ENCODE measurements around the gene NIPA2.

NIPA2 gene

GRCh38 chr15:22868495-22868894, 30.0 kb downstream of the NIPA2 start:
- Histone ChIP-seq H3K4me3 (ENCODE audit: low read length) (no peak overlapping the region), H2AFZ (ENCODE audit: low read length) (no peak overlapping the region), H3K9me3 (replicated peaks; ENCODE audit: insufficient read depth, low read length) (no peaks in the 10 kb centered on the region), H3K4me2 (ENCODE audit: low read depth, low read length) (no peak overlapping the region), H3K27ac (ENCODE audit: low read length) (no peak overlapping the region), H3K79me2 (ENCODE audit: low read length) (peaks cover 18% of the 10 kb centered on the region), H3K9ac (ENCODE audit: low read length) (no peak overlapping the region), H3K9me2 (replicated peaks; ENCODE audit: insufficient read depth, low read length) (no peaks in the 10 kb centered on the region), H3K27me3 (replicated peaks; ENCODE audit: insufficient read depth, low read length) (no peaks in the 10 kb centered on the region), H3K4me1 (ENCODE audit: low read length) (no peaks in the 10 kb centered on the region), H3K36me3 (replicated peaks; ENCODE audit: insufficient read depth, low read length) (peaks cover 25% of the 10 kb centered on the region; the same call in 1 of the 2 replicates), H4K20me1 (ENCODE audit: insufficient read depth, low read length) (no peaks in the 10 kb centered on the region), H3F3A (ENCODE audit: insufficient read depth, low read length) (no peaks in the 10 kb centered on the region; the same call in 1 of the 2 replicates)
- DNase-seq = no peak
- TF ChIP-seq EZH2 (optimal IDR thresholded peaks at IDR 0.05; ENCODE audit: low read depth, low read length) (no peak), CTCF (IDR thresholded peaks at IDR 0.05; ENCODE audit: low read length) (no peak), EZH2phosphoT487 (IDR thresholded peaks at IDR 0.05; ENCODE audit: low read length) (no peak)

GRCh38 chr15:22868928-22869327, 30.5 kb downstream of the NIPA2 start:
- Histone ChIP-seq H2AFZ (ENCODE audit: low read length) (no peak overlapping the region), H3K4me1 (ENCODE audit: low read length) (no peaks in the 10 kb centered on the region), H3K9me2 (replicated peaks; ENCODE audit: insufficient read depth, low read length) (no peaks in the 10 kb centered on the region), H3K27ac (ENCODE audit: low read length) (no peak overlapping the region), H3F3A (ENCODE audit: insufficient read depth, low read length) (no peaks in the 10 kb centered on the region; the same call in 1 of the 2 replicates), H3K79me2 (ENCODE audit: low read length) (peaks cover 16% of the 10 kb centered on the region), H3K36me3 (replicated peaks; ENCODE audit: insufficient read depth, low read length) (peaks cover 23% of the 10 kb centered on the region; the same call in 1 of the 2 replicates), H3K27me3 (replicated peaks; ENCODE audit: insufficient read depth, low read length) (no peaks in the 10 kb centered on the region), H4K20me1 (ENCODE audit: insufficient read depth, low read length) (no peaks in the 10 kb centered on the region), H3K4me3 (ENCODE audit: low read length) (no peak overlapping the region), H3K9me3 (replicated peaks; ENCODE audit: insufficient read depth, low read length) (no peaks in the 10 kb centered on the region), H3K9ac (ENCODE audit: low read length) (no peak overlapping the region), H3K4me2 (ENCODE audit: low read depth, low read length) (no peak overlapping the region)
- TF ChIP-seq EZH2phosphoT487 (IDR thresholded peaks at IDR 0.05; ENCODE audit: low read length) (no peak), CTCF (IDR thresholded peaks at IDR 0.05; ENCODE audit: low read length) (no peak), EZH2 (optimal IDR thresholded peaks at IDR 0.05; ENCODE audit: low read depth, low read length) (no peak)
- DNase-seq = no peak

GRCh38 chr15:22869856-22870255, 31.4 kb downstream of the NIPA2 start:
- peaks cover 9% of the 10 kb centered on the region; the same call in 1 of the 2 replicates for H3K79me2 ChIP-seq (ENCODE audit: low read length)
- peaks cover 20% of the 10 kb centered on the region; the same call in 1 of the 2 replicates for H3K36me3 ChIP-seq (replicated peaks; ENCODE audit: insufficient read depth, low read length)
- no peak for TF ChIP-seq EZH2phosphoT487 (IDR thresholded peaks at IDR 0.05; ENCODE audit: low read length)
- TF ChIP-seq EZH2 (optimal IDR thresholded peaks at IDR 0.05; ENCODE audit: low read depth, low read length) = no peak
- no peak for TF ChIP-seq CTCF (IDR thresholded peaks at IDR 0.05; ENCODE audit: low read length)

More at GRCh38 chr15:22869856-22870255, 31.4 kb downstream of the NIPA2 start:
- no peaks in the 10 kb centered on the region for H3K27me3 ChIP-seq (replicated peaks; ENCODE audit: insufficient read depth, low read length)
- H3K4me1 ChIP-seq (ENCODE audit: low read length) = no peaks in the 10 kb centered on the region
- H2AFZ ChIP-seq (ENCODE audit: low read length) = no peak overlapping the region
- no peak for DNase-seq
- no peaks in the 10 kb centered on the region; the same call in 1 of the 2 replicates for H3F3A ChIP-seq (ENCODE audit: insufficient read depth, low read length)
- no peak overlapping the region for H3K4me2 ChIP-seq (ENCODE audit: low read depth, low read length)
- no peaks in the 10 kb centered on the region for H3K9me2 ChIP-seq (replicated peaks; ENCODE audit: insufficient read depth, low read length)
- H3K9ac ChIP-seq (ENCODE audit: low read length) = no peak overlapping the region
- no peak overlapping the region for H3K27ac ChIP-seq (ENCODE audit: low read length)
- H3K4me3 ChIP-seq (ENCODE audit: low read length) = no peak overlapping the region
- no peaks in the 10 kb centered on the region for H4K20me1 ChIP-seq (ENCODE audit: insufficient read depth, low read length)
- no peaks in the 10 kb centered on the region for H3K9me3 ChIP-seq (replicated peaks; ENCODE audit: insufficient read depth, low read length)
